VCaP (cell line): Measurements from ENCODE around the gene TPGS1.

Source experiments
- H3K27ac ChIP-seq: fragments of 450-650 bp; 2 replicates; pipeline ENCODE4 v1.5.1; 2017
- TF ChIP-seq, protein P1 (sequence below): fragments of 450-650 bp; conservative IDR thresholded peaks from 2 replicates; pipeline ENCODE4 v1.5.1; 2017; ENCODE audit warnings: mild to moderate bottlenecking, moderate library complexity

TPGS1 gene

GRCh38 chr19:536881-537404 lies 29.6 kb downstream of the TPGS1 start:
- TF ChIP-seq, protein P1, sequence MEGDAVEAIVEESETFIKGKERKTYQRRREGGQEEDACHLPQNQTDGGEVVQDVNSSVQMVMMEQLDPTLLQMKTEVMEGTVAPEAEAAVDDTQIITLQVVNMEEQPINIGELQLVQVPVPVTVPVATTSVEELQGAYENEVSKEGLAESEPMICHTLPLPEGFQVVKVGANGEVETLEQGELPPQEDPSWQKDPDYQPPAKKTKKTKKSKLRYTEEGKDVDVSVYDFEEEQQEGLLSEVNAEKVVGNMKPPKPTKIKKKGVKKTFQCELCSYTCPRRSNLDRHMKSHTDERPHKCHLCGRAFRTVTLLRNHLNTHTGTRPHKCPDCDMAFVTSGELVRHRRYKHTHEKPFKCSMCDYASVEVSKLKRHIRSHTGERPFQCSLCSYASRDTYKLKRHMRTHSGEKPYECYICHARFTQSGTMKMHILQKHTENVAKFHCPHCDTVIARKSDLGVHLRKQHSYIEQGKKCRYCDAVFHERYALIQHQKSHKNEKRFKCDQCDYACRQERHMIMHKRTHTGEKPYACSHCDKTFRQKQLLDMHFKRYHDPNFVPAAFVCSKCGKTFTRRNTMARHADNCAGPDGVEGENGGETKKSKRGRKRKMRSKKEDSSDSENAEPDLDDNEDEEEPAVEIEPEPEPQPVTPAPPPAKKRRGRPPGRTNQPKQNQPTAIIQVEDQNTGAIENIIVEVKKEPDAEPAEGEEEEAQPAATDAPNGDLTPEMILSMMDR, result no peak
- H3K27ac ChIP-seq, result no peak overlapping the region

- TF ChIP-seq, protein P1, result no peak
- peak overlapping the region; percentile 15; the same call in 1 of the 2 replicates for H3K27ac ChIP-seq
These were observed 31.5 kb downstream of the TPGS1 start for GRCh38 chr19:538641-539428.

DNA sequence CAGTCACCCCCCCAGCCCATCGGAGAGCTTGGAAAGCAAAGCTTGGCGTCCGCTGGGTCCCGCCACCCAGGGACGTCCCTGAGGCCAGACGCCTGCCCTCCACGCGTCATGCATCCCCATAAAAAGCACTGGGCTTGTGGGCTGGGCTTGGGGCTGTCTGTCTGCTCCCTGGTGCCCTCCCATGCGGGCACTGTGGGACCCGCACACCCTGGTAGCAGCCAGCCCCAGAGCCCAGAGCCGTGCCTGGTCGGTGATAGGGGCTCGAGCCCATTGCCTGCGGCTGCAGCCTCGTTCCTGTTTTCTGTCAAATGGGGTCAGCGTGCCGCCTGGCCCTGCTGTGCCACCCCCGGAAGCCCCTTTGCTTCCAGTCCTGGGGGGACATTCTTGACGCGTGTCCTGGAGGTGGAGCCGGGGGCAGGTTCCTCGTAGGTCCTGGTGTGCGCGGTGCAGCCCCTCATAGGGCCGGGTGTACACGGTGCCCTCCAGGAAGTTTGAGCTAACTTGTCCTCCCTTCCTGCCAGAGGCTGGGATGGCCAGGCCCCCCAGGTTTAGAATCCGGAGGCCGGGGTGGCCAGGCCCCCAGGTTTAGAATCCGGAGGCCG lies 32.2 kb downstream of the TPGS1 start:
- TF ChIP-seq, protein P1, result no peak

GRCh38 chr19:540867-541637 lies 33.8 kb downstream of the TPGS1 start:
- H3K27ac ChIP-seq, result no peak overlapping the region
- TF ChIP-seq, protein P1, result no peak

More for the DNA sequence above, 32.2 kb downstream of the TPGS1 start:
- H3K27ac ChIP-seq, result no peak overlapping the region

DNA sequence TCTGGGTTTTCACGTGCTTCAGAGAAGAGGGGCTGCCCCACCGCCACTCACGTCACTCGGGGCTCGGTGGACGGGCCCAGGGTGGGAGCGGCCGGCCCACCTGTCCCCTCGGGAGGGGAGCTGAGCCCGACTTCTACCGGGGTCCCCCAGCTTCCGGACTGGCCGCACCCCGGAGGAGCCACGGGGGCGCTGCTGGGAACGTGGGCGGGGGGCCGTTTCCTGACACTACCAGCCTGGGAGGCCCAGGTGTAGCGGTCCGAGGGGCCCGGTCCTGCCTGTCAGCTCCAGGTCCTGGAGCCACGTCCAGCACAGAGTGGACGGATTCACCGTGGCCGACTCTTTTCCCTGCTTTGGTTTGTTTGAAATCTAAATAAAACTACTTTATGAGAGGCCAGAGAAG lies 34.4 kb downstream of the TPGS1 start:
- H3K27ac ChIP-seq, result no peak overlapping the region
- TF ChIP-seq, protein P1, result no peak

DNA sequence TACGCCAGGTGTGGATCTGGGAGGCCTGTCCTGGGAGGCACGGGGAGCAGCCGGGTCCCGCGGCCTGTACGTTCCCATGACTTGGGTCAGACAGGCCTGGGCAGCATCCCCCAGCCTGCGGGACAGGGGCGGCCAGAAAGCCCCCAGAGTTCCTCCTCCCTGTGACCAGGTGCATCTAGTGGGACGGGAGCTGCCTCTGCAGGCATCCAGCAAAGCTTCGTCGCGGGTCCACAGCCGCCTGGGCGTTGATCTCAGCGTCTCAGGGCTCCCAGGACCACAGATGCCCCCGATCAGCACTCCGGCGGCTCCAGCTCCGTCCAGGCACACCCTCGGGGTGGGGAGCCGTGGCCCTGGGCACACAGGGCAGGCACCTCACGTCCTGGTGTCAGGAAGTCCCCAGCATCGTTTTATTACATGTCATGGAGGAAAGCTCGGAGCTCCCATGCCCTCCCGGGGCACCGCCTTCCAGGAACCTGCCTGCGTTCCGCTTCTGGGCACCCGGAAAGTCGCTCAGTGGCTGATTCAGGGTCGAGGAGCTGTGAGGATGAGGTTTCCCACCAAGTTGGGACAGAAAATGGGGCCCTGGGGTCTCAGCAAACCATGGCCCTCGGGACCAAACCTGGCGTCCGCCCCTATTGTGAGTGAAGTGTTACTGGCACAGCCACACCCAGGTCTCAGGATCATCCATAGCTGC lies 35.0 kb downstream of the TPGS1 start:
- TF ChIP-seq, protein P1, result no peak
- no peak overlapping the region for H3K27ac ChIP-seq
